H9 (cell line): Measurements from ENCODE around the gene NCOA1. TPM values are rescaled to one million over a fixed set of nuclear protein-coding genes. Genes with fewer than 3 reads are reported as not detected.

Experiments
- DNase-seq: peaks from one replicate; pipeline ENCODE4 v3.0.0-alpha.2; 2017
- H2AFZ ChIP-seq: one replicate; pipeline ENCODE4 v1.6.1; 2013; ENCODE audit warnings: mild to moderate bottlenecking, low read length, control low read depth, moderate library complexity
- H2AK5ac ChIP-seq: 2 replicates; pipeline ENCODE4 v1.6.1; 2013; ENCODE audit warnings: low read length, control low read depth, mixed read lengths; ENCODE audit not compliant: insufficient read length
- H2BK120ac ChIP-seq: one replicate; pipeline ENCODE4 v1.6.1; 2013; ENCODE audit warnings: low read depth, mild to moderate bottlenecking, low read length, control low read depth, inconsistent platforms; ENCODE audit not compliant: poor library complexity, severe bottlenecking
- H2BK12ac ChIP-seq: 2 replicates; pipeline ENCODE4 v1.6.1; 2013; ENCODE audit warnings: low read length, control low read depth, mixed read lengths, low read depth; ENCODE audit not compliant: insufficient read length
- H2BK15ac ChIP-seq: 2 replicates; pipeline ENCODE4 v1.6.1; 2013; ENCODE audit warnings: low read depth, low read length, control low read depth
- H2BK20ac ChIP-seq: one replicate; pipeline ENCODE4 v1.6.1; 2013; ENCODE audit warnings: low read depth, mild to moderate bottlenecking, low read length, control low read depth, inconsistent platforms; ENCODE audit not compliant: poor library complexity, severe bottlenecking
- H2BK5ac ChIP-seq: 2 replicates; pipeline ENCODE4 v1.6.1; 2013; ENCODE audit warnings: low read length, control low read depth, mixed read lengths; ENCODE audit not compliant: insufficient read length
- H3K14ac ChIP-seq: 2 replicates; pipeline ENCODE4 v1.6.1; 2013; ENCODE audit warnings: low read length, control low read depth; ENCODE audit not compliant: insufficient read depth
- H3K18ac ChIP-seq: 2 replicates; pipeline ENCODE4 v1.6.1; 2013; ENCODE audit warnings: low read depth, mild to moderate bottlenecking, mixed read lengths, low read length, control low read depth; ENCODE audit not compliant: insufficient read length
- H3K23ac ChIP-seq: 2 replicates; pipeline ENCODE4 v1.6.1; 2013; ENCODE audit warnings: low read length, control low read depth, mixed read lengths, low read depth; ENCODE audit not compliant: insufficient read length
- H3K23me2 ChIP-seq: 2 replicates; pipeline ENCODE4 v1.6.1; 2013; ENCODE audit warnings: low read depth, mild to moderate bottlenecking, mixed read lengths, low read length, control low read depth; ENCODE audit not compliant: insufficient read length, poor library complexity, severe bottlenecking
- H3K27ac ChIP-seq: 2 replicates; pipeline ENCODE4 v1.5.1; 2013; ENCODE audit warnings: low read length, control low read depth, mixed read lengths, low read depth; ENCODE audit not compliant: insufficient read length
- H3K27me3 ChIP-seq: 2 replicates; pipeline ENCODE4 v1.6.1; 2013; ENCODE audit warnings: low read length, control low read depth, inconsistent platforms; ENCODE audit not compliant: insufficient read depth
- H3K4ac ChIP-seq: 2 replicates; pipeline ENCODE4 v1.6.1; 2013; ENCODE audit warnings: low read depth, mild to moderate bottlenecking, control low read depth, inconsistent platforms, low read length, moderate library complexity
- H3K4me1 ChIP-seq: 2 replicates; pipeline ENCODE4 v1.6.1; 2013; ENCODE audit warnings: low read length, control low read depth, inconsistent platforms; ENCODE audit not compliant: insufficient read depth
- H3K4me2 ChIP-seq: 2 replicates; pipeline ENCODE4 v1.6.1; 2013; ENCODE audit warnings: low read length, control low read depth, mixed read lengths; ENCODE audit not compliant: insufficient read length, insufficient read depth
- H3K56ac ChIP-seq: 2 replicates; pipeline ENCODE4 v1.6.1; 2013; ENCODE audit warnings: low read depth, mild to moderate bottlenecking, mixed read lengths, low read length, control low read depth; ENCODE audit not compliant: insufficient read length
- H3K79me1 ChIP-seq: 2 replicates; pipeline ENCODE4 v1.6.1; 2013; ENCODE audit warnings: low read depth, mild to moderate bottlenecking, moderate library complexity, low read length, control low read depth, inconsistent platforms; ENCODE audit not compliant: insufficient read depth, poor library complexity, severe bottlenecking
- H3K79me2 ChIP-seq: 2 replicates; pipeline ENCODE4 v1.6.1; 2013; ENCODE audit warnings: low read length, control low read depth, inconsistent platforms; ENCODE audit not compliant: insufficient read depth
- H3K9ac ChIP-seq: 2 replicates; pipeline ENCODE4 v1.6.1; 2013; ENCODE audit warnings: low read length, control low read depth, mixed read lengths; ENCODE audit not compliant: insufficient read length; ENCODE audit errors: extremely low read depth
- H3K9me3 ChIP-seq: one replicate; pipeline ENCODE4 v1.6.1; 2013; ENCODE audit warnings: low read depth, low read length, inconsistent platforms; ENCODE audit not compliant: control insufficient read depth
- H3T11ph ChIP-seq: one replicate; pipeline ENCODE4 v1.6.1; 2013; ENCODE audit warnings: mild to moderate bottlenecking, low read length, control low read depth, inconsistent platforms
- H4K20me1 ChIP-seq: one replicate; pipeline ENCODE4 v1.6.1; 2013; ENCODE audit not compliant: control insufficient read depth, insufficient read length, insufficient read depth
- H4K5ac ChIP-seq: 2 replicates; pipeline ENCODE4 v1.6.1; 2013; ENCODE audit warnings: low read depth, mild to moderate bottlenecking, mixed read lengths, low read length, control low read depth; ENCODE audit not compliant: insufficient read length
- H4K8ac ChIP-seq: replicated peaks from 2 replicates; pipeline ENCODE4 v1.6.1; 2013; ENCODE audit warnings: low read length, control low read depth, mixed read lengths, low read depth; ENCODE audit not compliant: insufficient read length
- H4K91ac ChIP-seq: 2 replicates; pipeline ENCODE4 v1.6.1; 2013; ENCODE audit warnings: low read depth, mild to moderate bottlenecking, moderate library complexity, mixed read lengths, low read length, control low read depth; ENCODE audit not compliant: insufficient read length
- H3K27ac Mint-ChIP-seq, 3 experiments: 2 replicates in 2 of 3; 3 replicates in 1 of 3; pipeline ENCODE4 v1.8.0; 2020 to 2021; ENCODE audit warnings: mixed read lengths in 3 of 3, mild to moderate bottlenecking in 1 of 3, moderate library complexity in 1 of 3
- H3K27me3 Mint-ChIP-seq: 2 replicates; pipeline ENCODE4 v1.8.0; 2021; ENCODE audit warnings: low read depth, mild to moderate bottlenecking, moderate library complexity, mixed read lengths
- H3K36me3 Mint-ChIP-seq, 3 experiments: 2 replicates in 2 of 3; 3 replicates in 1 of 3; pipeline ENCODE4 v1.8.0; 2020 to 2021; ENCODE audit warnings: low read depth in 3 of 3, mixed read lengths in 3 of 3; ENCODE audit not compliant: insufficient read depth in 1 of 3
- H3K4me1 Mint-ChIP-seq, 2 experiments: 2 replicates each; pipeline ENCODE4 v1.8.0; 2020; ENCODE audit warnings: mixed read lengths in 2 of 2
- H3K4me3 Mint-ChIP-seq, 2 experiments: 2 replicates in 1 of 2; 3 replicates in 1 of 2; pipeline ENCODE4 v1.8.0; 2020 to 2021; ENCODE audit warnings: mild to moderate bottlenecking in 2 of 2, mixed read lengths in 2 of 2, moderate library complexity in 1 of 2
- H3K9me3 Mint-ChIP-seq, 2 experiments: 2 replicates in 1 of 2; 3 replicates in 1 of 2; pipeline ENCODE4 v1.8.0; 2020; ENCODE audit warnings: mild to moderate bottlenecking in 2 of 2, mixed read lengths in 2 of 2, moderate library complexity in 1 of 2
- CTCF ChIP-seq: fragments of 200-600 bp; sonication (generic); conservative IDR thresholded peaks from 3 replicates; pipeline ENCODE4 v1.8.0; 2021; ENCODE audit warnings: antibody characterized with exemption, mild to moderate bottlenecking
- WGBS: extraction: QIAGEN DNeasy Blood & Tissue Kit; methylation state at CpG from one replicate; pipeline ENCODE4 v1.1.7; 2013; ENCODE audit warnings: missing lambda C conversion rate, low lambda C conversion rate, mixed read lengths; ENCODE audit not compliant: insufficient read length; ENCODE audit errors: extremely low coverage; 5-methylcytosine and 5-hydroxymethylcytosine counted together
- total RNA-seq: library from RNA; stranded (reverse); gene quantifications from 2 replicates; pipeline ENCODE4 v1.2.1, GENCODE V29; 2021

Gene NCOA1
- total RNA-seq, 1 experiment from 2014 or later: 14.8 TPM

- Histone ChIP-seq H3K4ac (no peak overlapping the region), H2AFZ (no peak overlapping the region), H4K91ac (no peak overlapping the region), H3K4me2 (no peak overlapping the region), H2BK120ac (no peak overlapping the region), H3K4me1 (no peaks in the 10 kb centered on the region), H3T11ph (no peak overlapping the region), H2BK20ac (no peak overlapping the region), H4K8ac (no peak overlapping the region), H3K27ac (no peak overlapping the region), H3K23me2 (no peaks in the 10 kb centered on the region), H4K5ac (no peak overlapping the region), H2BK12ac (no peak overlapping the region), H2AK5ac (no peak overlapping the region), H2BK5ac (no peak overlapping the region), H4K20me1 (no peaks in the 10 kb centered on the region), H3K14ac (no peak overlapping the region), H3K23ac (no peak overlapping the region), H3K56ac (no peak overlapping the region), H3K79me1 (no peaks in the 10 kb centered on the region), H3K9me3 (no peaks in the 10 kb centered on the region), H3K18ac (no peak overlapping the region), H2BK15ac (no peak overlapping the region), H3K27me3 (no peaks in the 10 kb centered on the region), H3K79me2 (no peaks in the 10 kb centered on the region), H3K9ac (no peak overlapping the region)
- no peak for TF ChIP-seq CTCF
- H3K36me3 Mint-ChIP-seq: no peaks in the 10 kb centered on the region; a peak in 1 of 7 replicates
- H3K27me3 Mint-ChIP-seq: no peaks in the 10 kb centered on the region
- no peak overlapping the region for H3K4me3 Mint-ChIP-seq
- WGBS: 100% methylated on average over 1 of the region's 3 CpGs
- H3K4me1 Mint-ChIP-seq: peaks cover 0 to 4% of the 10 kb centered on the region in 2 experiments; a peak in 1 of 4 replicates
- H3K9me3 Mint-ChIP-seq: no peaks in the 10 kb centered on the region
- no peak for DNase-seq
- H3K27ac Mint-ChIP-seq: no peak overlapping the region
Observed at GRCh38 chr2:24725956-24726355, 234.9 kb downstream of the NCOA1 start.
